Activated naive CD8-positive, alpha-beta T cell treated with anti-CD3 and anti-CD28 coated beads, Interleukin-2, amount 10 ng/mL, durations not matched to agents 7 days and 5 days (primary cell): Measurements from ENCODE around the gene CTSC. TPM values are rescaled to one million over a fixed set of nuclear protein-coding genes. Genes with fewer than 3 reads are reported as not detected.
A peak's percentile ranks its signal among the peaks of the same experiment; 100 is the strongest.
"Not testable (repeated sequence)": the region's sequence is repeated elsewhere in the genome, so short reads cannot be mapped to it uniquely, and the experiment has no call there.

Experiments used
- ATAC-seq: fragments of 150-1000 bp; cut with Tn5 transposase; one replicate; pipeline ENCODE4 v1.10.0; 2021; ENCODE audit warnings: low read depth, moderate library complexity
- POLR2A ChIA-PET: fragments of 350-600 bp; sonication (Branson Sonifier 250); formaldehyde crosslinking; loops from one replicate; lab custom pipeline; 2021; ENCODE audit warnings: antibody characterized with exemption; lab: Charles Lee
- DNase-seq: peaks from one replicate; pipeline ENCODE4 v3.0.0; 2021
- H3K27ac Mint-ChIP-seq: one replicate; pipeline ENCODE4 v1.8.0; 2022; ENCODE audit warnings: mild to moderate bottlenecking, mixed read lengths
- H3K27me3 Mint-ChIP-seq: one replicate; pipeline ENCODE4 v1.8.0; 2022; ENCODE audit warnings: mild to moderate bottlenecking, moderate library complexity, mixed read lengths
- H3K36me3 Mint-ChIP-seq: one replicate; pipeline ENCODE4 v1.8.0; 2021; ENCODE audit warnings: mild to moderate bottlenecking, mixed read lengths
- H3K4me1 Mint-ChIP-seq: one replicate; pipeline ENCODE4 v1.8.0; 2021; ENCODE audit warnings: mixed read lengths
- H3K4me3 Mint-ChIP-seq: one replicate; pipeline ENCODE4 v1.8.0; 2022; ENCODE audit warnings: mild to moderate bottlenecking, moderate library complexity, mixed read lengths
- H3K9me3 Mint-ChIP-seq: one replicate; pipeline ENCODE4 v1.8.0; 2021; ENCODE audit warnings: mixed read lengths
- total RNA-seq, 2 experiments: library from RNA; stranded (reverse); gene quantifications; one replicate each; pipeline ENCODE4 v1.2.3, GENCODE V29; 2021

Gene CTSC
- total RNA-seq, 2 experiments from 2014 or later: 131 to 134 TPM

DNA sequence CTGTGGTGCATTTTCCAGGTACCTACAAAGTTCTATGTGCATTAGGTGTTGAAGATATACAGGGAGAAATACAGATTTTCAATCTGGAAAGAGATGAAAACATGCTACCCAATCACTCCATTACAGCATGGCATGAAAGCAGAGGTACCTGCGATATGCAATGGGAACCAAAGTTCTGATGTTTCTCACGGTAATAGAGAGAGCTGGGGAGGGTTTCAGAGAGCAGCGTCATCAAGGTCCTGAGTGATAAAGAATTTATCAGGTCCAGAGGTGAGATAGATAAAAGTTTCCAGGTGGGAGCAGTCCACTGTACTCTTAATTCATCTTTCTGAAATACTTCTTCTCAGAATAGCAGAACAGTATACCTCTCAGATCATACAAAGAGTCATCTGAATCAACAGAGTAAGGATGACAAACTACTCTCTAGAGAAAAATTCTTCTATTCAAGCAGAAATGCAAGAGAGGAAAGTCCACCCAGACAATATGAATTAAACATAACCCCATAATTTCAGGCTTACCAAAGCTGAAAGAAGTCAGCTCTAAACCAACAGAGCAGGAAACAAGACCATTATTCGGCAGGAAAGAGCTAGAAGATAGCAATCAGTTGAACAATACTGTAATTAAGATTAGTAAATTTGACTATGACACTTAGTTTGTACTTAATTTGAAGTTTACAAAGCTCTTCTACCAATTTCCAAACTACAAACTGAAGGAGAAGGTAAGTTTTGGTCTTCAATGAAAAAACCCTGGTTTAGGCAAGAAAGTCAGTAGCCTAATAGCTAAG is 12.8 kb downstream of the CTSC start:
- DNase-seq (no peak), ATAC-seq (peak; percentile 70)
- POLR2A ChIA-PET: interaction anchor here (0.7 to 2.9 kb wide), 2 partner anchors 12 to 99 kb away, joined by 3 to 17 read pairs; partner anchors contain the start of gene CTSC
- H3K27me3 Mint-ChIP-seq: no peaks in the 10 kb centered on the region
- H3K27ac Mint-ChIP-seq: no peak overlapping the region
- H3K36me3 Mint-ChIP-seq: peaks cover 81% of the 10 kb centered on the region
- peaks cover 54% of the 10 kb centered on the region for H3K4me1 Mint-ChIP-seq
- H3K9me3 Mint-ChIP-seq: peaks cover 1% of the 10 kb centered on the region
- H3K4me3 Mint-ChIP-seq: peak overlapping the region; percentile 29

DNA sequence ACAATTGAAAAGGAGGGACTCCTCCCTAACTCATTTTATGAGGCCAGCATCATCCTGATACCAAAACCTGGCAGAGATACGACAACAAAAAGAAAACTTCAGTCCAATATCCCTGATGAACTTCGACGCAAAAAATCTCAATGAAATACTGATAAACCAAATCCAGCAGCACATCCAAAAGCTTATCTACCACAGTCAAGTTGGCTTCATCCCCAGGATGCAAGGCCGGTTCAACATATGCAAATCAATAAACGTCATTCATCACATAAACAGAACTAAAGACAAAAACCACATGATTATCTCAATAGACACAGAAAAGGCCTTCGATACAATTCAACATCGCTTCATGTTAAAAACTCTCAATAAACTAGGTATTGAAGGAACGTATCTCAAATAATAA is 14.7 kb downstream of the CTSC start:
- not testable (repeated sequence) for H3K27ac Mint-ChIP-seq, H3K4me3 Mint-ChIP-seq
- peaks cover 66% of the 10 kb centered on the region for H3K36me3 Mint-ChIP-seq

DNA sequence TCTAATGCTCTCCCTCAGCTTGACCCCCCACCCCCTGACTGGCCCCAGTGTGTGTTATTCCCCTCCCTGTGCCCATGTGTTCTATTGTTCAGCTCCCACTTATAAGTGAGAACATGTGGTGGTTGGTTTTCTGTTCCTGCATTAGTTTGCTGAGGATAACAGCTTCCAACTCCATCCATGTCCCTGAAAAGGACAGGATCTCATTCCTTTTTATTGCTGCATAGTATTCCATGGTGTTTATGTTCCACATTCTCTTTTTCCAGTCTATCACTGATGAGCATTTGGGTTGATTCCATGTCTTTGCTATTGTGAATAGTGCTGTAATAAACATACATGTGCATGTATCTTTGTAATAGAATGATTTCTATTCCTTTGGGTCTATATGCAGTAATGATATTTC is 16.1 kb downstream of the CTSC start:
- ATAC-seq, H3K9me3 Mint-ChIP-seq, POLR2A ChIA-PET, H3K27ac Mint-ChIP-seq, DNase-seq, H3K4me3 Mint-ChIP-seq, H3K27me3 Mint-ChIP-seq: not testable (repeated sequence)
- H3K4me1 Mint-ChIP-seq: peaks cover 32% of the 10 kb centered on the region
- peaks cover 57% of the 10 kb centered on the region for H3K36me3 Mint-ChIP-seq

More for the DNA sequence above, 14.7 kb downstream of the CTSC start:
- DNase-seq, H3K27me3 Mint-ChIP-seq, H3K9me3 Mint-ChIP-seq, ATAC-seq: not testable (repeated sequence)
- POLR2A ChIA-PET: interaction anchor here (2.9 kb wide), 1 partner anchor 14 kb away, joined by 17 read pairs; the partner anchor contains the start of gene CTSC
- peaks cover 40% of the 10 kb centered on the region for H3K4me1 Mint-ChIP-seq

DNA sequence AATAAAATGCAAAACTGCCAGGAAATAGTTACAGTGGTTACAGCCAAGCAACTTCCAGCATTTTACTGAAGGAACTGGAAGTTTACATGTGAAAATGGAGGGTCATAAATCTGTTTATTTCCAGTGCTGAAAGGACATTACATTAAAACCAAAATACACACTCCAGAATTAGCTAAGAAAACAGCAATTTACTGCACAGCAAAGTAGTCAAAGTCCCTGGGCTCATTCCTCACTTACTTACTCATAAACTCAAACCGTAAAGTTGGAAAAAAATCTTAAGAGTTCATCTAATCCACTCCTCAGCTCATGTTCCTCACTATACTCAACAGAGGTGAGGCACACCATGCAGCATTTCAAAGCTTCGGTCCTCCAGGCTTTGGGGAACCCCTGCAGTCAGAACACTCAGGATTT is 17.4 kb downstream of the CTSC start:
- no peak overlapping the region for H3K4me3 Mint-ChIP-seq
- H3K9me3 Mint-ChIP-seq: peaks cover 1% of the 10 kb centered on the region
- no peaks in the 10 kb centered on the region for H3K27me3 Mint-ChIP-seq
- POLR2A ChIA-PET: interaction anchor here (1.2 kb wide), 1 partner anchor 11 kb away, joined by 3 read pairs; no protein-coding TSS in a partner anchor
- peaks cover 27% of the 10 kb centered on the region for H3K4me1 Mint-ChIP-seq
- peaks cover 59% of the 10 kb centered on the region for H3K36me3 Mint-ChIP-seq
- DNase-seq: no peak
- H3K27ac Mint-ChIP-seq: peak overlapping the region; percentile 23
- ATAC-seq: no peak

DNA sequence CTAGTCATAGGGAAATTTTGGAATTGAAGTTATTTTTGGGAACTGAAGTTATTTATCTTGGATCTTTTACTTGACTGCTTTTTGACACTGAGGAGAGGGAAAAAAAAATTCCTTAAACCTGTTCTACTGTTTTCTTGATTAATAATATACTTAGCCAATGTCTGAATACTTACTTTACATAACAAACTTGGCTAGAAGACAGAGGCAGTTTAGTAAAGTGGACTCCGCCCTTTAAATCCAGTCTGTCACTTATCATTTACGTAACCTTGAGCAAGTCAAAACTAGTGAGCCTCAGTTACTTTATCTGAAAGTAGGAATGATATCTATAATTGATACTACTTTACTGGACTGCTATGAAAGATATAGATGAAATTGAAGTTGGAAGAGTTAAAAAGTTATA is 19.5 kb downstream of the CTSC start:
- ATAC-seq (no peak), DNase-seq (no peak)
- Mint-ChIP-seq H3K27me3 (no peaks in the 10 kb centered on the region), H3K36me3 (peaks cover 46% of the 10 kb centered on the region), H3K9me3 (peaks cover 1% of the 10 kb centered on the region), H3K27ac (no peak overlapping the region), H3K4me3 (no peak overlapping the region), H3K4me1 (peaks cover 18% of the 10 kb centered on the region)
- POLR2A ChIA-PET: no interaction called here

DNA sequence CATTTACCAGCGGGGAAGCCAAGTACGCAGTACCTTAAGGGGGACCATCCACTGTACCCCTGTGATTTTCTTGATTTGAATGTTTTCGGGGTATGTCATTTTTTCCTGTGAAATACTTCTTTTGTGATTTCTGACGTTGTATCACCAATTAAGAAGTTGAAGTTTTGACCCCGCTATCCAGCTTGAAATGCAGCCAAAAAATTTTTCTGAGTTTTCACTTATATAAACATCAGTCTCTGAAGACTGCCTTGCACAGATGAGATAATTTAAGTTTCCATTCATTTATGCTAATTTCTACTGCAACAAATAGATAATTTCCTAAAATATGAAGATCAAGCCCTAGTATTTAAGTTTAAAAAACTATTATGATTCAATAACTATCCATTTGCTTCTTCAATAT is 20.0 kb downstream of the CTSC start:
- Mint-ChIP-seq H3K36me3 (peaks cover 46% of the 10 kb centered on the region), H3K27ac (no peak overlapping the region), H3K4me3 (no peak overlapping the region), H3K27me3 (no peaks in the 10 kb centered on the region), H3K9me3 (peaks cover 1% of the 10 kb centered on the region), H3K4me1 (peaks cover 21% of the 10 kb centered on the region)
- DNase-seq (no peak), ATAC-seq (no peak)
- POLR2A ChIA-PET: no interaction called here

DNA sequence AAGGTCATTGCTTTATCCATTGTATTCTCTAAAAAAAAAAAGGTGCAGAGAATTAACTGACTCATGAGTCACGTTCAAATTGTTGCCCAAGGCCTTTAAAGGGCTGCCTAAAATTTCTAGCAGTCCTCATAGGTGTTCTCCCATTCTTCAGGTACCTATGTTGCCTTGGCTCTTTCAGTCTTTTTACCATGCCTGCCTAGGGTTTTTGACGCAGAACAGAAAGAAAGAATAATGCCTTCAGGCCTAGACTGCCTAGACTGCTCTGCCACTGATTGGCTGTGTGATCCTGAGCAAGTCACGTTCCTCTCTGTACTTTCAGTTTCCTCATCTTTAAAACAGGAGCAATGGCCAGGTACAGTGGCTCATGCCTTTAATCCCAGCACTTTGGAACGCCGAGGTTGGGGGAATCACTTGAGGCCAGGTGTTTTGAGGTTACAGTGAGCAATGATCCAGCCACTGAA is 21.5 kb downstream of the CTSC start:
- Mint-ChIP-seq H3K9me3 (no peaks in the 10 kb centered on the region), H3K27ac (no peak overlapping the region), H3K4me3 (no peak overlapping the region), H3K27me3 (no peaks in the 10 kb centered on the region), H3K36me3 (peaks cover 43% of the 10 kb centered on the region), H3K4me1 (peaks cover 17% of the 10 kb centered on the region)
- POLR2A ChIA-PET: no interaction called here
- no peak for ATAC-seq
- DNase-seq: no peak

DNA sequence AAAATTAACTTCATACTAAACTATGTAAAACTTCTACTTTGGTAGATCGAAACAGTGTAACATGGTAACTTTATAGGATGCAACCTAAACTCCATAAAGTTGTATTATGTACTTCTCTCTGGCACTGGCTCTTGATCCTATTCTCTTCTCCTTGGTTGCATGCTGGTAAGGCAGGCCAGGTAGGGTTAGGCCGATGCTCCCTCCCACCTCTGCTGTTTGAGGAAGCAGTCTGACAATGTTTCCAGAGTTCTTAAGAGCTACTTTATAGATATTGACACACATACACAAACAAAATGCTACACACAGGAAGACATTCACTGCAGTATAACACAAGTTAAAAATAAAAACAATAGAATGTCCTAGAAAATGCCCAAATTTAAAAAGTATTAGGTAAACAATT is 22.5 kb downstream of the CTSC start:
- POLR2A ChIA-PET: no interaction called here
- H3K4me3 Mint-ChIP-seq: no peak overlapping the region
- no peak overlapping the region for H3K27ac Mint-ChIP-seq
- H3K27me3 Mint-ChIP-seq: no peaks in the 10 kb centered on the region
- H3K36me3 Mint-ChIP-seq: peaks cover 40% of the 10 kb centered on the region
- peaks cover 16% of the 10 kb centered on the region for H3K4me1 Mint-ChIP-seq
- H3K9me3 Mint-ChIP-seq: no peaks in the 10 kb centered on the region
- DNase-seq: no peak
- no peak for ATAC-seq

DNA sequence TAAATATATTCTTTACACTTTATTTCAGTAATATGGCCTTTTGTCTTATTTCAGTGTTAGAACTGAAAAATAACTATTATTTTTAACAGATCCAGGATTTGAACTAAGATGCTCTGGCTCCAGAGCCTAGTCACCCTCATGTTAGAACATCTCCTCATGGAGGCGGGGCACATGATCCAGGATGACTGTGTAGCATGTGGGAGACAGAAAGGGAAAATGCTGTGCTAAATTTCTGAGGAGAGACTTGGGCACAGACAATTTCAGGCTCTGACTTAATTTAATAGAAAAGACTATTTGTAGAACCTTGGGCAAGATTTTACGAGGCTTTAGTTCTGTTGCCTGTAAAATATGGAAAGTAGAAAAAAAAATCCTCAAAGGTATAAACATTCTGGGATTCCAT is 24.1 kb downstream of the CTSC start:
- Mint-ChIP-seq H3K4me3 (no peak overlapping the region), H3K4me1 (peaks cover 16% of the 10 kb centered on the region), H3K36me3 (peaks cover 49% of the 10 kb centered on the region), H3K9me3 (no peaks in the 10 kb centered on the region), H3K27ac (no peak overlapping the region), H3K27me3 (no peaks in the 10 kb centered on the region)
- POLR2A ChIA-PET: no interaction called here
- ATAC-seq: no peak
- DNase-seq: no peak

DNA sequence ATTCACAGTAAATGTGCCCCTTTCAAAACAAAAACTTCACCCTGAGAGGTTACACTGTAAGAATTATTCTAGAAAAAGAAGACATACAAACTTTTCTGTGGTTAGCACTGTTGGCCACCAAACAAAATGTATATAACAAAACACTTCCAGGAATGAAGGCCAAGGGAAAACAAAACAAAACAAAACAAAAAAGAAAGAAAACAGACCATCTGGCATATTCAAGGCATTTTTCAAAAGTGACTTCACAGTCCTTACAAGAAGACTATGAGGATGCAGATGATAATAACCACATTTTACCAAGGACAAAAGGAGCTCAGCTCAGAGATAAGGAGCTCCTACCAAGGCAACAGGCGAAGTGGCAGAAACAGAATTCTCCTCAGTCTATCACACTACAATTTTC is 24.9 kb downstream of the CTSC start:
- POLR2A ChIA-PET: interaction anchor here (0.6 kb wide), 1 partner anchor 24 kb away, joined by 3 read pairs; no protein-coding TSS in a partner anchor
- ATAC-seq: no peak
- H3K27me3 Mint-ChIP-seq: no peaks in the 10 kb centered on the region
- no peak overlapping the region for H3K4me3 Mint-ChIP-seq
- peaks cover 15% of the 10 kb centered on the region for H3K4me1 Mint-ChIP-seq
- H3K36me3 Mint-ChIP-seq: peaks cover 52% of the 10 kb centered on the region
- DNase-seq: no peak
- H3K27ac Mint-ChIP-seq: peak overlapping the region; percentile 42
- H3K9me3 Mint-ChIP-seq: no peaks in the 10 kb centered on the region

DNA sequence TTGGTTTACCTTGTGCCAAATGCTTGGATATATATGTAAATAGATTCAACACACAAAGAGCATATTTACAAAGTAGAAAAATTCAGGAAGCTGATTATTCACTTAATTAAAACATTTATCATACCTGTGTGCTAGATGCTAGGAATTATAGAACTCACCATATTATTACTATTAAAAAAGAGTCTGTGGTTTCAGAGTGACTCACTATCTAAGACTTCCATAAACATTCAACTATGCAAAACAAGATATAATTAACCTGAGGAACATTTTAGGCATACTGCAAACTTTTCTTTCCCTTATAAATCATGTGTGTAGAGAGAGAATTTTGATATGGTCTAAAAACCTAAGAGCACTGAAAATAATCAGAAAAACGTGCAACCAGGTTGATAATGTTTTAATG is 27.3 kb downstream of the CTSC start:
- H3K27me3 Mint-ChIP-seq: no peaks in the 10 kb centered on the region
- POLR2A ChIA-PET: no interaction called here

DNA sequence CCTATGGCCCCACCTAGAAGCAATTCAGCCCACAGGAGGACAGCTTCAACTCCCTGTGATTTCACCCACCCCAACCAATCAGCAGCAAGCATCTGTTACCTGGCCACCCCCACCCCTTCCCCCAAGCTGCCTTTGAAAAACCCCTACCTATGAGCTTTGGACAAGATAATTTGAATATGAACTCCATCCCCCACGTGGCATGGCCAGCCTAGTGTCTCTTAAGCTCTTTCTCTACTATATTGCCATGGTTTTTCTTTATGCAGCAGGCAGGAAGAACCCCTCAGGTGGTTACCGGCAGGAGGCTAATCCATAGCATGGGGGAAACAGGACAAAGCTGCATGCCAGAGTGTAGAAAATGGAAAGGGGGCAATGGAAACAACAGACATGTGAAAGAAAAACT is 29.0 kb downstream of the CTSC start:
- Mint-ChIP-seq H3K36me3 (peaks cover 71% of the 10 kb centered on the region), H3K4me1 (peaks cover 10% of the 10 kb centered on the region), H3K27me3 (no peaks in the 10 kb centered on the region), H3K9me3 (peaks cover 2% of the 10 kb centered on the region), H3K4me3 (no peak overlapping the region), H3K27ac (no peak overlapping the region)
- POLR2A ChIA-PET: no interaction called here
- ATAC-seq (no peak), DNase-seq (no peak)

More for the DNA sequence above, 27.3 kb downstream of the CTSC start:
- H3K9me3 Mint-ChIP-seq: peaks cover 2% of the 10 kb centered on the region
- H3K36me3 Mint-ChIP-seq: peaks cover 64% of the 10 kb centered on the region
- H3K4me1 Mint-ChIP-seq: peaks cover 13% of the 10 kb centered on the region
- H3K4me3 Mint-ChIP-seq: no peak overlapping the region
- ATAC-seq: no peak
- H3K27ac Mint-ChIP-seq: no peak overlapping the region
- DNase-seq: no peak

DNA sequence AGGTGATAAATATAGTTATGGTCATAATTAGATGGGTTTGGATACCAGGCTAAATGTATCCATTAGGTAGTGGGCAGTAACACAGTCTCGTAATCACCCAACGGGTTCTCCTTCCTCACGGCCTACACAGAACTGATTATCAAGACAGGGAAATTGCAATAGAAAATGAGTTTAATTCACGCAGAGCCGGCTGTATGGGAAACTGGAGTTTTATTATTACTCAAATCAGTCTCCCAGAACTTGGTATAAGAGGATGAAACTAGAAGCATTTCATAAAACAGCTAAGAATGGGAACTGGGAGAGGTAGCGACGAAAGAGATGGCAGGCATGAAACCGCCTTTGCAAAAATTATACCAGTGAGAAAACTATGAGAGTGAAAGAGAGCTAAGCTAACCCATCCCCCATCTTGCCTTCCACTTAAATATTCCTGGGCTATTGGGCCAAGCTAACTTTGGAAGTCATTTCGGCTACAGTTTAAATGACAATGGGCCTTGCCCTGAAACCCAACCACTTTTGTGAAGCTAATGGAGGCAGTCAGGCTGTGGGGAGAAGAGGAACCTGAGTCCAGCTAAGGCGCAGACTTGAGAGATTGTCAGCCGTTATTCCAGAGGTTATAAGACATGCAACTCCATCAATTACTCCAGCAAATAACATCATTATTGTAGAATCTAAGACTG is 29.6 kb downstream of the CTSC start:
- Mint-ChIP-seq H3K27ac (no peak overlapping the region), H3K36me3 (peaks cover 75% of the 10 kb centered on the region), H3K4me3 (no peak overlapping the region), H3K9me3 (peaks cover 2% of the 10 kb centered on the region), H3K4me1 (peaks cover 10% of the 10 kb centered on the region), H3K27me3 (no peaks in the 10 kb centered on the region)
- POLR2A ChIA-PET: no interaction called here
- ATAC-seq (no peak), DNase-seq (no peak)
